Stimulated activated naive CD4-positive, alpha-beta T cell treated with Interleukin-2 at 50 U/mL for 16 hours (primary cell): Measurements from ENCODE around the gene HPCAL1.

ENCODE experiments used
- DNase-seq: peaks from one replicate; lab custom pipeline; 2025; lab: John Stamatoyannopoulos, UW

The HPCAL1 gene

GRCh38 chr2:10303694-10304378, 1.1 kb downstream of the HPCAL1 start:
- DNase-seq, result peak; percentile 43

DNA sequence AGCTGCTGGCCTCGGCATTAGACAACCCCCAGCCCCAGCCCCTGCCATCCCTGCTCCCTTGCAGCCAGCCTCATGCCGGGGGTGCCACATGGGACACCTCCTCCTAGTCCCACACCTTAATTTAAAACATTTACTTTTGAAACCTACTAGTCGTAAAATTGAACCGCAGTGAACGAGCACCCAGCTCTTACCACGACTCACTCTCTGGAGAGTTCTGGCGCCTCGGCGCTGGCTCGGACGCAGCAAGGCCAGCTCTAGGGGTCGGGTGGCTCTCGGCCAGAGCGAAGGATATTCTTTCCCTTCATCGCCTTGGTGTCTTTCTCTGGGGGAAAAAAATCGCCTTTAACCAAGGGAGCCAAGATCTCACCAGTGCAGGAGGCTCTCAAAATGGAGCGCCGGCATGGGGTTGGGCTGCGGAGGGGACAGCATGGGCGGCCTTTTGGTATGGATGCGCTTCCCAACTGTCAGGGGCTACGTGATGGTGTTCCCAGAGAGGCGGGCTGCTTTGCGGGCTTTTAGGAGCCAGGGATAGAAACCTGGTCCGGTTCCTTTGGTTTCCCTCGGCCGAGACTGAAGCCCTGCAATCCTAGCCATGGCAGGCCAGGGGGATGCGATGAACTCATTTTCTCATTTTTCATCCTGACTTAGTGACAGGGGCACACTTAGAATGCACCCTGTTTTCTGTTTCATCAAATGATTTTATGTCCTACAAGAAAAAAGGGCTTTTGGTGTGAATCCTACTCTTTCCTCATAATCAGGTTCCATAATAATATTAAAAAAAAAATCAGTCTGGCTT, 2.0 kb downstream of the HPCAL1 start:
- no peak for DNase-seq

- peak; percentile 45 for DNase-seq
These were observed 2.5 kb downstream of the HPCAL1 start for GRCh38 chr2:10305254-10305635.

DNA sequence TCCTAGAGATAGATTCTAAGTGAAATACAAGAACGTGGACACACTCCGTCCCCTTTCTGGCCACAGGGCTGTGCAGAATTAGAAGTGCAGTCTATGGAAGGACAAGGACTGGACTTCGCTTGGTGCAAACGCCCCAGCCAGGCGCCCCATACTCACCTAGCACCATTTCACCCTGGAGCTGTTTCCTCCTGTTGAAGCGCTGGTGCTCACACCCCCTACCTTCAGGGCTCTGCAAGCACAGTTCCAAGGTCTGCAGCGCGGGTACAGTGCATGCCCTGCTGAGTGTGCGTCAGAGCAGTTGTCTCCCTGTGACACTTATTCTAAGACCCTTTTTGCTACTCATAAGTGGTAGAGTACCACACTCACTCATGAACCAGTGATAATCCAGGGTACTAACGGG, 3.0 kb downstream of the HPCAL1 start:
- no peak for DNase-seq

GRCh38 chr2:10306901-10307463, 4.3 kb downstream of the HPCAL1 start:
- no peak for DNase-seq

DNA sequence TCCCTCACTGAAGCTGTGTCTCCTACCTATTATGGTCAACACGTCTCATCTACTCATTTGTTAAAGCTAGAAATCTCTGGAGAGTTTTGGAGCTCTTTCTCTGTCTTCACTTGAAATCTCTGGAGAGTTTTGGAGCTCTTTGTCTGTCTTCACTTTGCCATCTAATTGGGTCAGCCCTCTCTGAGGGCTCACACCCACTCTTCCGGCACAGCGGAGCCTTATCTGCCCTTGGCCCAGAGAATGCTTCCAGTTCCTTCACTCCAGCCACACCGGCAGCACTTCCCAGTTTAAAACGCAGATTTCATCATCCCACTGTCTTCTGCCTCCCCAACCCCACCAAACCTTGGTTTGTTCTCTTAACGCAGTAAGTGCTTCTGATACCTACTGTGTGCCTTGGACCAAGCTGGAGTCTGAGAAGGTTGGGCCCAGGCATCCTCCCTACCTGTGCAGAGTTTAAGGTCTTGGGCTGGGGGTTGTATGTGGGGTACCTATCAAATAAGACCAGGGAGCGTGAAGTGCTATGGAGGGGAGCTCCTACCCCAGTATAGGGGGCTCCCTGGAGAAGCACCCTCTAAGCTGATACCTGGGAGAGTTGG, 5.0 kb downstream of the HPCAL1 start:
- no peak for DNase-seq

DNA sequence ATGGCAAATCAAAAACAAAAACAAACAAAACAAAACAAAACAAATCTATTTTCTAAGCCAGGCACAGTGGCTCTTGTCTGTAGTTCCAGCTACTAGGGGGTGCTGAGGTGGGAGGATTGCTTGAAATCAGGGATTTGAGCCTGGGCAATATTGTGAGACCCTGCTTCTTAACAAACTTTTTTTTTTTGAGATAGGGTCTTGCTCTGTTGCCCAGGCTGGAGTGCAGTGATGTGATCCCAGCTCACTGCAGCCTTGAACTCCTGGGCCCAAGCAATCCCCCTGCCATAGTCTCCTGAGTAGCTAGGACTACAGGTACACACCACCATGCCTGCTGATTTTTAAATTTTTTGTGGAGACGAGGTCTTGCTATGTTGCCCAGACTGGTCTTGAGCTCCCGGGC, 6.2 kb downstream of the HPCAL1 start:
- DNase-seq, result no peak

- DNase-seq, result no peak
These were observed 6.6 kb downstream of the HPCAL1 start for GRCh38 chr2:10309286-10309685.

DNA sequence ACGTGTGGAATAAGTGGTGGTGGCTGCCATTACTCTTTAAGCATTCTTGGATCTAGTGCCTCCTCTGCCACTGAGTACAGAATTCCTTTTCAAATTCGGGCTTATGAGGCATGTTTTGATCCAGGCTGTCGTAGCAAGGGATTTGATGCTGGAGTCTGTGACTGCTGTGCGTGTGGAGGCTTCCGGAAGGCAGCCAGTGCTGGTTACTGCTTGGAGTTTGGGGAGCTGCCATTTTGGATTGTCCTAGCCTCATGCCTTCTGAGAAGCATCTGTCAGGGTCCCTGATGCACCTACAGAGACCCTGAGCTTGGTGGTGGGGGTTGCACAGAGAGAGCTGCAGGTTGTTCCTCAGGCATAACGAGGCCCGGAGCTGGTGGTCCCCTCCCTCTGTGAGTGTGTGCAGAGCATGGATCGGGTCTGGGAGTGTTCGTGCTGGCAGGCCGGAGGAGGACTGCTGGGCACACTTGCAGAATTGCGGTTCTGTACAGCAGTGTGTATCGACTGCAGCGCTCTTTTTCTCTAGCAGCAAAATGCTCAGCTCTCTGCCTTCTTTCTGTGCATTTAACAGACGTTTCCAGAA, 7.7 kb downstream of the HPCAL1 start:
- DNase-seq, result no peak

- DNase-seq, result no peak
These were observed 9.0 kb downstream of the HPCAL1 start for GRCh38 chr2:10311736-10312135.

DNA sequence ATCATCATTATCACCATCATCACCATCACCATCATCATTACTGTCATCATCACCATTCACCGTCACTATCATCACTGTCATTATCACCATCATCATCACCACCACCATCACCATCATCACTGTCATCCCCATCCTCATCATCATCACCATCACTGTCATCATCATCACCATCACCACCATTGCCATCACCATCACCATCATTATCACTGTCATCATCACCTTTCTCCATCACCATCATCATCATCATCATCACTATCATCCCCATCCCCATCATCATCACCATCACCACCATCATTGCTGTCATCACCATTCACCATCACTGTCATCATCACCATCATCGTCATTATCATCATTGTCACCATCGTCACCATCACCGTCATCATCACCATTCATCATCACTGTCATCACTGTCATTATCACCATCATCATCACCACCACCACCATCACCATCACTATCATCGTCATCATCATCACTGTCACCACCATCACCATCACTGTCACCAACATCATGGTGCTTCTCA, 9.8 kb downstream of the HPCAL1 start:
- no peak for DNase-seq

DNA sequence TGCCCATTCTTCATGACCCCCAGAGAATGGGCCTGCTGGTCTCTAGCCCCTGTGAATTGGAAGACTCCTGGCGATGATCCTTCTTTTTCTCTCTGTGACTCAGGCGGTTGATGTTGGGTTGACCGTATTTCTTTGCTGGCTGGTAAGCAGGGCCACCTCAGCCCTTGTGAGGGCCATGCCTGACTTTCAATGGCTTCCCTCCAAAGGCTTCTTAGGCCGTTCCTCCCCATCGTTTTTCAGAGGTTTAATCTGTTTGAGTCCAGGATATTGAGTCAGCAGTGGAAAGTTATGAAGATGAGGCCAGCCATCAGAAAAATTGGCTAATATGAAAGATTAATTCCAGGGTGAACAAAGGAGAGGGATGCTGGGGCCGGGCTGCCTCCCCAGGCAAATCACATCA, 13.6 kb downstream of the HPCAL1 start:
- DNase-seq, result no peak

DNA sequence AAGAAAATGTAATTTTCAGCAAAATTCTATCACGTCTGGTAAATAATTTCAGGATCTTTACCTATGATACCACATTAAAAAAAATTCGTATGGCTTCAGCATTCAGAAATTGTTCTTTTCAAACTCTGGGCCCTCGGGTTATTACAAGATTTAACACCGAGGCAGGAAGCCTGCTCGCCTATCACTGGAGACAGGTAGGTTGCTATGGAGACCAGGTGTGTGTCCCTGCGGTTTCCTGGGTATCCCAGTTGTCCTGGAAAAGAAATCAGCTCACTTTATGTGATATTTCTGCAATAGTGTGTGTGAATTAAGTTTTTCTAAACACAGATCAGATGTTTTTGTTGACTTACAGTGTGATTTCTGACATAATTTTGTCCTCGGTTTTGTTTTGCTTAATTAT, 14.2 kb downstream of the HPCAL1 start:
- DNase-seq, result no peak

DNA sequence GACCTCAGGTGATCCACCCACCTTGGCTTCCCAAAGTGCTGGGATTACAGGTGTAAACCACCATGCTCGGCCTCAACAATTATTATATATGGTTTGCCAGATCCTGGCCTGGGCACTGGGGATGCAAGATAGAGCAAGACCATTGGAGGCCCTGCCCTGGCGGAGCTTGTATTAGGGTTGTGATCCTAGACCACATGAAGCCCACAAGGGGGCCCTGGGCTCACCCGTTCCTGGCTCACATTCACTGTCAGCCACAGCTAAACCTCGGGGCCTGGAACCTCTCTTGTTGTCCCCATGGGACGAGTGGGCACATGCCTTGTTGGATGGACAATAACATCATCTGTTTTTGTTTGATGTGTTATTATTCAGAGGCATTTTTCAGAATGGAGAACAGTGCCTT, 14.9 kb downstream of the HPCAL1 start:
- DNase-seq, result no peak

GRCh38 chr2:10318345-10318744, 15.6 kb downstream of the HPCAL1 start:
- DNase-seq, result no peak

- no peak for DNase-seq
These were observed 17.3 kb downstream of the HPCAL1 start for GRCh38 chr2:10319892-10320574.

DNA sequence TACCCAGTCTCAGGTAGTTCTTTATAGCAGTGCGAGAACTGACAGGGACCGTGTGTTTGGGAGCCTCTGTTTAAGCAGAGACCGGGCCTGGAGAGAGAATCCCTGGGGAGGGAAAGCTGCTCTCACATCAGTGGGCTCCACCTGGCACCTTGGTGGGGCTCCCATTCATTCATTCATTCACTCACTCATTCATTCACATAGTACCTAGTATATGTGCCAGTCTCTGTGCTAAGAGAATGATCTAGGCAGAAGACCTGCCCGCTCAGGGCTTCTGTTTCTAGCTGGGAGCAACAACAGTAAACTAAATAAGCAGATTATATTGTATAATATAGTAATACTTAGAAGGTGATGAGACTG, 17.8 kb downstream of the HPCAL1 start:
- no peak for DNase-seq

DNA sequence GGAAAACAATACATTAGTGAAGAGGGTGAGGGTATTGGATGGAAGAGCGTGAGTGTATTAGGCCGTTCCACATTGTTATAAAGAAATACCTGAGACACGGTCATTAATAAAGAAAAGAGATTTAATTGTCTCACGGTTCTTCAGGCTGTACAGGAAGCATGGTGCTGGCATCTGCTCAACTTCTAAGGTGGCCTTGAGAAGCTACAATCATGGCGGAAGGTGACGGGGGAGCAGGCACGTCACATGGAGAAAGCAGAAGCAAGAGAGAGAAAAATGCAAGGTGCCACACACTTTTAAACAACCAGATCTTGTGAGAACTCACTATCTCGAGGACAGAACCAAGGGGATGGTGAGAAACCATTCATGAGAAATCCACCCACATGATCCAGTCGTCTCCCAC, 18.2 kb downstream of the HPCAL1 start:
- no peak for DNase-seq

- DNase-seq, result no peak
These were observed 18.9 kb downstream of the HPCAL1 start for GRCh38 chr2:10321622-10322021.

- DNase-seq, result no peak
These were observed 19.8 kb downstream of the HPCAL1 start for GRCh38 chr2:10322481-10322880.

DNA sequence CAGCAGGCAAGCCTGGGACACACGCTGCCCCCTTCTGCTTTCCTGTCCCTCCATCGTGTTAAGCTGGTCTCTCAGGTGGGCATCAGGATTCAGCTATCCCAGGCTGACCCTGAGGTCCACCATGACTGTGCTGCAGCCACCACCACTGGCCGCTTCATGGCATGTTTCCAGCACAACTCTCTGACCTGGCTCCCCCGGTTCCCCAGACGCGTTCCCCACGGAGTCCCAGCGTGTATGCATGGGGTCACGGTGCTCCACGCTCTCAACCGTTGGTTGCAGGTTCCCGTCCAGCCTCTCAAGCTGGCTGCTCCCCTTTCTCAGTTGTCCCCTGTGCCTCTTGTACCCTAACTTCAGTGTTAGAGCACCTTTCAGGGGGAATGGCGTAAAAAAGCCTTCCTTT, 20.3 kb downstream of the HPCAL1 start:
- DNase-seq, result no peak

- no peak for DNase-seq
These were observed 20.8 kb downstream of the HPCAL1 start for GRCh38 chr2:10323535-10323934.
